BJ (cell line): ENCODE measurements around the gene PHOSPHO1. TPM values are rescaled to one million over a fixed set of nuclear protein-coding genes. Genes with fewer than 3 reads are reported as not detected.

Experiments used
- CTCF ChIA-PET: fragments of 350-600 bp; formaldehyde crosslinking; extraction: SDS; loops from one replicate; lab custom pipeline; 2021; ENCODE audit warnings: antibody characterized with exemption, inconsistent platforms; lab: Yijun Ruan, JAX
- POLR2A ChIA-PET: fragments of 300-600 bp; sonication (Branson Sonifier 250); formaldehyde crosslinking; extraction: SDS; loops from one replicate; lab custom pipeline; 2021; ENCODE audit warnings: antibody characterized with exemption; lab: Charles Lee
- DNase-seq: peaks from one replicate; pipeline ENCODE4 v3.0.0-alpha.2; 2011; ENCODE audit warnings: low read depth
- H3K27me3 ChIP-seq: 2 replicates; pipeline ENCODE4 v1.6.0; 2011; ENCODE audit warnings: low read length; ENCODE audit not compliant: control insufficient read depth, insufficient read depth
- H3K36me3 ChIP-seq: 2 replicates; pipeline ENCODE4 v1.5.1; 2011; ENCODE audit warnings: low read length; ENCODE audit not compliant: control insufficient read depth, insufficient read depth
- H3K4me3 ChIP-seq: 2 replicates; pipeline ENCODE4 v1.5.1; 2011; ENCODE audit warnings: low read depth, mild to moderate bottlenecking, control low read depth, low read length
- polyA plus RNA-seq: library from polyadenylated mRNA; depleted of rRNA; stranded (reverse); fragments of >200 nt; gene quantifications from 2 replicates; pipeline ENCODE4 v1.2.3, GENCODE V29; 2011
- TF ChIP-seq, protein P1 (sequence below): IDR thresholded peaks from 2 replicates; pipeline ENCODE4 v1.5.1; 2011; ENCODE audit warnings: low read depth, mild to moderate bottlenecking, control low read depth, inconsistent platforms, low read length, moderate library complexity; ENCODE audit not compliant: insufficient read depth

Gene PHOSPHO1
- polyA plus RNA-seq, 1 experiment = 0.11 TPM

DNA sequence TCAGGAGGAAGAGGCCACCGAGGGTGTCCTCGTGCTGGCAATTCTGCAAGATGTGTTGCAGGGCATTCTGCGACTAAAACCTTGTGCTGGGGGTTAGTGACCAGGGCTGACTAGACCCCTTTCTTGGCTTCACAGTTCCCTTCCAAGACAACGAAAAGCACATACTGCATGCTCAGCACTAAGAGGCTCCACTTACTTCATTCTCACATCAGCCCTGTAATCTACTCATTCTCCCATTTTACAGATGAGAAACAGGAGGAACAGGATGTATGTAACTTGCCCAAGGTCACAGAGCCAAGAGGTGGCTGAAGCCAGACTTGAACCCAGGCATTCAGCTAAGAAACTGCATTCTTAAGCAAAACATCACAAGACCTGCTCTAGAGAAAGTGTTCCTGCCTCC lies 5.3 kb upstream of the PHOSPHO1 start:
- Histone ChIP-seq H3K36me3 (no peaks in the 10 kb centered on the region), H3K27me3 (peaks cover 7% of the 10 kb centered on the region), H3K4me3 (no peak overlapping the region)
- DNase-seq = no peak
- ChIA-PET POLR2A (no interaction called here), CTCF (no interaction called here)
- TF ChIP-seq, protein P1, sequence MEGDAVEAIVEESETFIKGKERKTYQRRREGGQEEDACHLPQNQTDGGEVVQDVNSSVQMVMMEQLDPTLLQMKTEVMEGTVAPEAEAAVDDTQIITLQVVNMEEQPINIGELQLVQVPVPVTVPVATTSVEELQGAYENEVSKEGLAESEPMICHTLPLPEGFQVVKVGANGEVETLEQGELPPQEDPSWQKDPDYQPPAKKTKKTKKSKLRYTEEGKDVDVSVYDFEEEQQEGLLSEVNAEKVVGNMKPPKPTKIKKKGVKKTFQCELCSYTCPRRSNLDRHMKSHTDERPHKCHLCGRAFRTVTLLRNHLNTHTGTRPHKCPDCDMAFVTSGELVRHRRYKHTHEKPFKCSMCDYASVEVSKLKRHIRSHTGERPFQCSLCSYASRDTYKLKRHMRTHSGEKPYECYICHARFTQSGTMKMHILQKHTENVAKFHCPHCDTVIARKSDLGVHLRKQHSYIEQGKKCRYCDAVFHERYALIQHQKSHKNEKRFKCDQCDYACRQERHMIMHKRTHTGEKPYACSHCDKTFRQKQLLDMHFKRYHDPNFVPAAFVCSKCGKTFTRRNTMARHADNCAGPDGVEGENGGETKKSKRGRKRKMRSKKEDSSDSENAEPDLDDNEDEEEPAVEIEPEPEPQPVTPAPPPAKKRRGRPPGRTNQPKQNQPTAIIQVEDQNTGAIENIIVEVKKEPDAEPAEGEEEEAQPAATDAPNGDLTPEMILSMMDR = no peak

DNA sequence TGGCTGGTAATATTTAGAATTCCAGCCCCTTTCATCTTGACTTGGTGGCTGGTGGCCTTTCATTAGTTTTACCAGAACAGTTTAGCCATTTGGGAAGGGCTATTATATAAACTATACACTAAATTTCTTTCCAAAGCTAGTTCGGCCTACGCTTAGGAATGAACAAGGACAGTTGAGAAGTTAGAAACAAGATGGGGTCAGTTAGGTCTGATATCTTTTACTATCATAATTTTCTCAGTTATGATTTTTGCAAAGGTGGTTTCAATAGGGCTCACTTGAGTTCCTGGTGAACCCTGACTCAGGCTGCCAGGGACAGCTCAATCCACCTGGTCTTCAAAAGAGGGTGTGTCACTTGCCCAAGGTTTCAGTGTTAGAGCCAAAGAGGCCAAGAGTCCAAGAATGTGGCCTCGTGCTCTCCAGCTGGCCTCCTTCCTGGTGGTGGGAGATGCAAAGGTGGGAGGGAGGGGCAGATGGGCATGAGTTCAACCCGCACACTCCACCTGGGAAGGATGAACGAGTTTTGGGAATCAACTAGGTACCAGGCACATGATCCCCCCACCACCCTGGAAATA lies 4.0 kb upstream of the PHOSPHO1 start:
- CTCF ChIA-PET = interaction anchor here (2.5 kb wide), 1 partner anchor 10 kb away, joined by 9 read pairs; no protein-coding TSS in a partner anchor
- no peak for DNase-seq
- Histone ChIP-seq H3K36me3 (no peaks in the 10 kb centered on the region), H3K27me3 (peaks cover 7% of the 10 kb centered on the region), H3K4me3 (no peak overlapping the region)
- POLR2A ChIA-PET = no interaction called here
- TF ChIP-seq, protein P1 = no peak

DNA sequence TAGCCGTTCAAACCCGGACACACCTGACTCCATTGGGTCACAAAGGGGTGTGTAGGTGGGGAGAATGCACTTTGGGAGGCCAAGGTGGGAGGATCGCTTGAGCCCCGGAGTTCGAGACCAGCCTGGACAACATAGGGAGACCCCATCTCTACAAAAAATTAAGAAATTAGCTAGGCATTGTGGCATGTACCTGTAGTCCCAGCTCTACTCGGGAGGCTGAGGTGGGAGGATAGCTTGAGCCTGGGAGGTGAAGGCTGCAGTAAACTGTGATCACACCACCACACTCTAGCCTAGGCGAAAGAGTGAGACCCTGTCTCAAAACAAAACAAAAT lies 942 bp upstream of the PHOSPHO1 start:
- no peak overlapping the region for H3K4me3 ChIP-seq
- peaks cover 8% of the 10 kb centered on the region; the same call in 1 of the 2 replicates for H3K27me3 ChIP-seq
- ChIA-PET POLR2A (no interaction called here), CTCF (interaction anchor here (2.4 kb wide), 1 partner anchor 51 kb away, joined by 9 read pairs; no protein-coding TSS in a partner anchor)
- no peak for DNase-seq
- H3K36me3 ChIP-seq = no peaks in the 10 kb centered on the region
- TF ChIP-seq, protein P1 = no peak

DNA sequence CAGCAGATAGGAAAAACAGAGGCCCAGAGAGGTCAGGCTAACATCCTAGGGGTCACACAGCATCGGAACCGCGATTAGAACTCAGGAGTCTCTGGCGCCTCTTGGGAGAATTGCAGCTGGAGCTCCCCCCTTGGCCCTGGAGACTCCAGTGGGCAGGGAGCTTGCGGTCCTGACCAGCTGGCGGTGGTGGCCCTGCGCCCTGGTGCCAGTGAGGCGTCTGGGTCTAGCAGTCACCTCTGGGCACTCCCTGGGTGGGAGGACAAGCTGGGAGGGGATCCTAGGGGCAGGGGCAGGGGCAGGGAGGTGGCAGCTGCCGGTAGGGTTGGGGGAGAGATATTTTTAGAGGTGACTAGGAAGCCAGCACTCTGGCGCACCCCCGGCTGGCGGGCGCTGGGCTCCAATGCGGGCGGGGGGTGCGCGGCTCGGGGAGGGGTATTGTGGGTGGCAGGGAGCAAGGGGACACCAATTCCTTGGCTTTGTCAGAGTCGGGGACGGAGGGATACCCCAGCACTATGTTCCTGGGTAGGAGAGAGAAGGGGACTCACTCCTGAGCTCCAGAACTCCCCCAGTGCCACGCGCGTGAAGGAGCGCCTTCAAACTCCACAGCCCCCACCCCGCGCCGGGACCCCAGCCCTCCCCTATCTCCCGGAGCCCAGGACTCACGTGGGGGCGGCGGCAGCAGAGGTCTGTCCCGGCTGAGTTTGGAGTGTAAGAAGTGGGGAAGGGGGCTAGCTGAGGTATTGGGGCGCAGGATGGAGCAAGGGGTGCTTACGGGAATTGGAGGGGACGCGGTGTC lies 584 bp downstream of the PHOSPHO1 start:
- TF ChIP-seq, protein P1 = no peak
- no peak for DNase-seq
- H3K4me3 ChIP-seq = peak overlapping the region; percentile 49
- CTCF ChIA-PET = interaction anchor here (0.6 to 6.9 kb wide), 8 partner anchors 10 to 558 kb away, joined by 3 to 64 read pairs (median 4); no protein-coding TSS in a partner anchor
- no peaks in the 10 kb centered on the region for H3K36me3 ChIP-seq
- POLR2A ChIA-PET = interaction anchor here (0.6 kb wide), 1 partner anchor 70 kb away, joined by 3 read pairs; no protein-coding TSS in a partner anchor
- H3K27me3 ChIP-seq = peaks cover 18% of the 10 kb centered on the region
